ENCODE data around the gene KCTD6. TPM values are rescaled to one million over a fixed set of nuclear protein-coding genes. Genes with fewer than 3 reads are reported as not detected.

Gene KCTD6
- 8.6 and 11.9 TPM in 2 replicates for total RNA-seq

DNA sequence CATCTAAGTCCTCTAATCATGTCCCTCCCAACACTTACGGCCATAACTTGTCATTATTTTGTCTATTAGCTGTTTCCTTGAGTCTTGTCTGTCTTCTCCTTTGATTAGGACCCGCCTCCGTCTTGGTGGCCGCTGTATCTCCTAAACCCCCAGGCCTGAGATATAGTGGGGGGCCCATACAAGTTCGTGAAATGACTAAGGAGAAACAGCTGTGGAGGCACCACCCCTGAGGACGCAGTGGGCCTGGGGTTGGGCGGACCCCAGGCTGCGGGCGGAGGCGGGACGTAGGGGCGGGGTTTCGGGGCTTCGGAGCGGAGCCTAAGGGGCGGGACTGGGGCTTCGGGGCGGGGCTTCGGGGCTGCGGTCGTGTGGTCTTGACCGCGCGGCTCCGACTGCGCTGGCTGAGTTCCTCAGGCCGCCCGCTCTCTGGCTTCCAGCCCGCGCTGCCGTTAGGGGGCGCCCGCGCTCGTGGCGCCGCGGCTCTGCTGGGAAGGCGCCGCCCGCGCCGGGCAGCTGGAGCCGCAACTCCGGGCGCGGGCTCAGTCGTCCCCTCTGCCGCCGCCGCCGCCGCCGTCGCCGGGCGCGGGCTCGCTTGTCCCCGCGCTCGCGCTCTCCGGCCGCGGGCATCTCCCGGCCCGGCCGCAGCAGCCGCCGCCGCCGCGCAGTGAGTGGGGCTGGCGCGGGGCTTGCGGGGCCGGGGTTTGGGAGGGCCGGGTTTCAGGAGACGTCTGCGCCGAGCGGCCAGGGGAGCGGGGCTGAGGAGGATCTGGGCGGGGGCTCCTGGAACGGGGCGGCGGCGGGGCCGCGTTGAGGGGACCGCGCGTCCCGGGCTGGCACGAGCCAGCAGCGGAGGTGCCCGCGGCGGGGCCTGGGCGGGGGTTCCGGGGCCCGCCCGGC is at the start of gene KCTD6:
Gene KCTD6 (plus strand): TSS at position 591 of the 897 bp plus-strand sequence. CDS start 6,660 bp downstream, outside the sequence.

DNA sequence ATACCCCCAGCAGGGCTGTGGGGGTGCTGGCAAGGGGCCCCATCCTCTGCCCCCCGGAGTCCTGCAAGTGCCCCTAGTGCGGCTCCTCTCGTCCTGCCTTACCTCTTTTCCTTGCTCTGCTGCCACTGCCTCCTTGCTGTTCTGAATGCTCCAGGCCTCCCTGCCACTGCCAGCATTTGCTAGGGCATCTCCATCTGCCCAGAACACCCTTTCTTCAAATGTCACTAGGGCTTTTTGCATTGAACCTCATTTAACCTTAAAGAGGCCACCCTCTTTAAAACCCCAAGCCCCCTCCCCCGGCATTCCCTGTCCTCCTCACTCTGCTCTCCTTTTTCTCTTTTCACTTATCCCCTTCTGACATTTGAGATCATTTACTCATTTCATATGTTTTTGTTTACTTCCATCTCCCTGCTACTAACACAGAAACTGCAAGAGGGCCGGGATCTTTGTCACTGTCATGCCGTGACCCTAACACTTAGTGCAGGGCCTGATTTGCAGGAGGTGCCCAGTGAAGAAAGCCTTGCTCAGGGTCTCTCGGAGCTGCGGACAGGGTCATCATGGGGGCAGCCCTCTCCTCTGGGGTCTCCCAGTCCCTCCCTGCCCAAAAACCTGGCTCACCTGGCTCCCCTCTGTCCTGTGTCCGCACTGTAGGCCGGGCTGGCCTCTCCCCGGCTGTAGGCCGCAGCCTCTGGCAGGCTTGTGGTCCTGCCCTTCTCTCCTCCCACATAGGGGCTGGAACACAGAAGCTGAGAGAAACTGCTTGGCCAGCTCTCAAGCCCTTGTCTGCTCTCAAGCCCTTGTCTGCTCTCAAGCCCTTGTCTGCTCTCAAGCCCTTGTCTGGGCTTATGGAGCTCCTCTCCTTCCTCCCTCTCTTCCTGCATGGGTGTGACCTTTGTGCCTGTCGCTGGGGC is 44.9 kb downstream of the KCTD6 start, which contains the start of gene ACOX2:
Gene ACOX2 (minus strand): TSS at position 690 of the 911 bp plus-strand sequence. CDS start 2,084 bp downstream, outside the sequence.

Other genes starting within 250 kb of the KCTD6 start
- gene RPP14, start 185.9 kb upstream of the KCTD6 start, total RNA-seq: 10.2 and 12.6 TPM in 2 replicates
- gene HTD2, start 185.6 kb upstream of the KCTD6 start, total RNA-seq: 11.4 and 11.7 TPM in 2 replicates
- gene PXK, start 159.2 kb upstream of the KCTD6 start, total RNA-seq: 26.1 and 29.1 TPM in 2 replicates
- gene PDHB, start 58.3 kb upstream of the KCTD6 start, total RNA-seq: 48.0 and 68.6 TPM in 2 replicates
- gene ACOX2, start 45.1 kb downstream of the KCTD6 start, total RNA-seq: 18.3 and 22.9 TPM in 2 replicates
- 0.07 TPM in 1 of 2 replicates, not detected in the other for gene FAM107A, start 85.3 kb downstream of the KCTD6 start, total RNA-seq
- not detected in 2 replicates for gene FAM3D, start 174.7 kb downstream of the KCTD6 start, total RNA-seq

Data from smooth muscle cell of the pulmonary artery (primary cell).